HepG2 (cell line): Measurements from ENCODE around the gene MTUS2. TPM values are rescaled to one million over a fixed set of nuclear protein-coding genes. Genes with fewer than 3 reads are reported as not detected.
A peak's percentile ranks its signal among the peaks of the same experiment; 100 is the strongest.

Experiments
- ATAC-seq: fragments of 200-7000 bp; cut with Tn5 transposase; 3 replicates; pipeline ENCODE4 v1.9.1; 2020; ENCODE audit warnings: mild to moderate bottlenecking, moderate library complexity
- BruUV-seq: library from RNA; stranded (reverse); fragments of 400-500 nt; replicated peaks from 2 replicates; lab custom pipeline; 2021; lab: Mats Ljungman, UMichigan
- CTCF ChIA-PET: fragments of 300-600 bp; formaldehyde crosslinking; extraction: SDS; loops from one replicate; lab custom pipeline; 2021; ENCODE audit warnings: low total read pairs, inconsistent platforms, low intra/inter-chr PET ratio; lab: Yijun Ruan, JAX
- POLR2A ChIA-PET: fragments of 350-600 bp; sonication (Branson Sonifier 250); formaldehyde crosslinking; loops from one replicate; lab custom pipeline; 2020; ENCODE audit warnings: antibody characterized with exemption, inconsistent platforms; lab: Yijun Ruan, JAX
- DNase-seq: peaks from one replicate; pipeline ENCODE4 v3.0.0-alpha.2; 2015; ENCODE audit warnings: low spot score
- FAIRE-seq: peaks from 3 replicates; lab custom pipeline; 2011; peaks lifted over from hg19 to GRCh38; lab: Jason Lieb, UNC
- H2AFZ ChIP-seq: one replicate; pipeline ENCODE4 v1.6.1; 2011; ENCODE audit warnings: low read length, inconsistent platforms
- H3K27ac ChIP-seq: fragments of 300-600 bp; 3 replicates; pipeline ENCODE4 v1.8.0; 2011; ENCODE audit warnings: mixed run types, mild to moderate bottlenecking, mixed read lengths, low read length, inconsistent platforms; ENCODE audit not compliant: insufficient read depth; ENCODE audit errors: extremely low read length
- H3K27me3 ChIP-seq, 2 experiments: fragments of 200-600 bp in 1 of 2; 2 replicates in 1 of 2; 3 replicates in 1 of 2; pipeline versions ENCODE4 v1.6.0 to v1.8.0; 2011; ENCODE audit warnings: low read length in 2 of 2, mild to moderate bottlenecking in 2 of 2, moderate library complexity in 2 of 2, inconsistent platforms in 1 of 2; ENCODE audit not compliant: insufficient read depth in 2 of 2, control insufficient read depth in 1 of 2
- H3K36me3 ChIP-seq, 2 experiments: fragments of 200-600 bp in 1 of 2; replicated peaks in 1 of 2; 2 replicates in 1 of 2; 3 replicates in 1 of 2; pipeline versions ENCODE4 v1.5.1 to v1.8.0; 2011; ENCODE audit warnings: low read length in 2 of 2, inconsistent platforms in 1 of 2; ENCODE audit not compliant: insufficient read depth in 2 of 2, control insufficient read depth in 1 of 2
- H3K4me1 ChIP-seq: 2 replicates; pipeline ENCODE4 v1.5.1; 2012; ENCODE audit warnings: low read length, inconsistent platforms; ENCODE audit not compliant: insufficient read depth
- H3K4me2 ChIP-seq: 2 replicates; pipeline ENCODE4 v1.6.0; 2011; ENCODE audit warnings: low read depth, low read length, inconsistent platforms
- H3K4me3 ChIP-seq, 3 experiments: fragments of 200-600 bp in 1 of 3; sonication (generic), shearing (Covaris generic) in 1 of 3; replicated peaks in 1 of 3; 2 replicates each; pipeline ENCODE4 v1.5.1; 2011 to 2016; ENCODE audit warnings: low read length in 3 of 3, inconsistent platforms in 2 of 3, low read depth in 2 of 3, mild to moderate bottlenecking in 2 of 3, control low read depth in 1 of 3, mixed read lengths in 1 of 3; ENCODE audit not compliant: insufficient read depth in 1 of 3
- H3K79me2 ChIP-seq: one replicate; pipeline ENCODE4 v1.6.1; 2011; ENCODE audit warnings: low read length, inconsistent platforms; ENCODE audit not compliant: insufficient read depth
- H3K9ac ChIP-seq: 2 replicates; pipeline ENCODE4 v1.6.0; 2011; ENCODE audit warnings: mild to moderate bottlenecking, low read depth, low read length, inconsistent platforms; ENCODE audit not compliant: insufficient read depth
- H3K9me3 ChIP-seq: 2 replicates; pipeline ENCODE4 v1.5.1; 2012; ENCODE audit warnings: mild to moderate bottlenecking, low read length
- H4K20me1 ChIP-seq: 2 replicates; pipeline ENCODE4 v1.6.0; 2011; ENCODE audit warnings: inconsistent platforms, mild to moderate bottlenecking, low read length, moderate library complexity; ENCODE audit not compliant: insufficient read depth
- ARNT2 ChIP-seq: sonication (generic); formaldehyde crosslinking; IDR thresholded peaks from 2 replicates; pipeline ENCODE4 v1.8.0; 2022; ENCODE audit warnings: mild to moderate bottlenecking, low read depth, missing genetic modification reagents, moderate library complexity
- GATAD2A ChIP-seq: IDR thresholded peaks from 2 replicates; pipeline ENCODE4 v1.6.1; 2016
- GTF2F1 ChIP-seq: fragments of 150-350 bp; IDR thresholded peaks from 2 replicates; pipeline ENCODE4 v1.6.1; 2014; ENCODE audit warnings: low read length
- KAT2B ChIP-seq: fragments of 150-350 bp; IDR thresholded peaks from 2 replicates; pipeline ENCODE4 v1.6.1; 2014; ENCODE audit warnings: low read depth, low read length, borderline replicate concordance
- KDM3A ChIP-seq: IDR thresholded peaks from 2 replicates; pipeline ENCODE4 v1.6.1; 2018; ENCODE audit warnings: low read depth, missing compliant biosample characterization
- NFIC ChIP-seq: IDR thresholded peaks from 2 replicates; pipeline ENCODE4 v1.6.1; 2012; ENCODE audit warnings: mild to moderate bottlenecking, low read length, inconsistent platforms
- SP140L ChIP-seq: sonication (generic); formaldehyde crosslinking; IDR thresholded peaks from 2 replicates; pipeline ENCODE4 v1.4.0; 2020; ENCODE audit warnings: missing genetic modification reagents, borderline replicate concordance
- TBL1XR1 ChIP-seq: fragments of 150-350 bp; IDR thresholded peaks from 2 replicates; pipeline ENCODE4 v1.6.1; 2014; ENCODE audit warnings: borderline replicate concordance, low read length; ENCODE audit not compliant: partially characterized antibody
- ZC3H13 ChIP-seq: sonication (generic); formaldehyde crosslinking; IDR thresholded peaks from 2 replicates; pipeline ENCODE4 v1.8.1; 2023; ENCODE audit warnings: mild to moderate bottlenecking, missing genetic modification reagents, moderate library complexity
- ZNF180 ChIP-seq: sonication (generic); formaldehyde crosslinking; IDR thresholded peaks from 2 replicates; pipeline ENCODE4 v1.4.0; 2020; ENCODE audit warnings: low read depth, missing genetic modification reagents, borderline replicate concordance
- ZNF260 ChIP-seq: sonication (generic); formaldehyde crosslinking; IDR thresholded peaks from 2 replicates; pipeline ENCODE4 v1.4.0; 2020; ENCODE audit warnings: missing genetic modification reagents, low read depth, mild to moderate bottlenecking, borderline replicate concordance
- ZNF549 ChIP-seq: sonication (generic); formaldehyde crosslinking; IDR thresholded peaks from 2 replicates; pipeline ENCODE4 v1.5.0; 2020; ENCODE audit warnings: missing genetic modification reagents
- WGBS: methylation state at CpG from one replicate; pipeline ENCODE4 v1.1.6; 2017; ENCODE audit warnings: low lambda C conversion rate; 5-methylcytosine and 5-hydroxymethylcytosine counted together
- in situ Hi-C: cut with HindIII; loops from 2 replicates; pipeline ENCODE4 v1.10.0; 2017; ENCODE audit warnings: low pct_unique_long_range_greater_than_20kb; ENCODE audit not compliant: extremely low pct_ligation_motif_present
- intact Hi-C: fragments of 100-400 bp; cut with micrococcal nuclease; formaldehyde crosslinking; loops from one replicate; pipeline ENCODE4 v1.10.0; 2022; ENCODE audit not compliant: unreplicated experiment
- polyA plus RNA-seq, 8 experiments: library from polyadenylated mRNA; depleted of rRNA in 3 of 8; stranded (reverse) in 7 of 8; unstranded in 1 of 8; fragments of >200 nt; fragmentation: Illumina TruSeq in 4 of 8; extraction: Trizol in 4 of 8; gene quantifications; 2 replicates each; pipeline versions ENCODE4 v1.2.1 to v1.2.3, GENCODE V29; 2011 to 2016; ENCODE audit warnings: low read depth in 4 of 8, missing spikeins in 1 of 8, mixed read lengths in 1 of 8; ENCODE audit not compliant: insufficient read depth in 1 of 8
- total RNA-seq, 5 experiments: library from RNA; depleted of rRNA; stranded (reverse); fragments of >200 nt; fragmentation: Illumina TruSeq; extraction: Trizol; gene quantifications; 2 replicates each; pipeline ENCODE4 v1.2.3, GENCODE V29; 2016; ENCODE audit warnings: low read depth in 1 of 5
- TF ChIP-seq, protein P1 (sequence below): sonication (generic); formaldehyde crosslinking; IDR thresholded peaks from 2 replicates; pipeline ENCODE4 v1.9.0; 2022; ENCODE audit warnings: low read depth, missing genetic modification reagents
- TF ChIP-seq, protein P2 (sequence below): sonication (generic); formaldehyde crosslinking; IDR thresholded peaks from 2 replicates; pipeline ENCODE4 v1.4.0; 2020; ENCODE audit warnings: mild to moderate bottlenecking, missing genetic modification reagents
- TF ChIP-seq, protein P3 (sequence below): fragments of 450-650 bp; IDR thresholded peaks from 2 replicates; pipeline ENCODE4 v1.6.1; 2016
- TF ChIP-seq, protein P4 (sequence below): sonication (generic); formaldehyde crosslinking; IDR thresholded peaks from 2 replicates; pipeline ENCODE4 v1.4.0; 2020; ENCODE audit warnings: missing genetic modification reagents

MTUS2 gene
- total and polyA plus RNA-seq, 2 of the 13 experiments (the other 11 are each of a cell fraction or from before 2014, with no cell fraction given): not detected

DNA sequence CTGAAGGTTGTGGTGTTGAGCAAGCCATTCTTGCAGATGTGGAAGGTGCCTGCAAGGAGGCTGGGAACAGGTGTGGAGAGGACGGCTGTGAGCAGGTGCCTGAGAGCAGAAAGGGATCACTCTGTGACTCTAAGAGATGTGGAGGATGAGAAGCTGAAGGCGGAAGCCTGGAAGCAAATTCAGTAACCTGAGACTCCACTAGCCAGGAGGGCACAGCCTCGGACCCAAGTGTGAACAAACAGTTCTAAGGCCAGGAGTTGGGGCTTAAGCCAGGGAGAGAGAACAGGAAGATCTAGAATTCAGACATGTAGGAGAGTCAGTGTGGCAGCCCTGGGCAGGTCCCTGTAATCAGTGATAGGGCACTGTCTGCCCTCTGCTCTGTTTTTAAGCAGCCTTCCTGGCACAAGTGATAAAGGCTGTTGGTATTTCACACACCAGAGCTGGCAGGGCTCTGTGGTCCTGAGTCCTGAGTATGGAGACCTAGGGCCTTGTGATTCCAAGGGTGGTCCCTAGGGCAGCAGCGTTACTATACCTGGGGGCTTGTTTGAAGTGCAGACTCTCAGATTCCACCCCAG is 644.1 kb downstream of the MTUS2 start:
- H4K20me1 ChIP-seq: no peaks in the 10 kb centered on the region
- DNase-seq (no peak), FAIRE-seq (no peak), ATAC-seq (no peak)
- no peaks in the 10 kb centered on the region for H3K27me3 ChIP-seq
- H3K79me2 ChIP-seq: no peaks in the 10 kb centered on the region
- intact Hi-C loops: no loop called here
- no peaks in the 10 kb centered on the region for H3K4me1 ChIP-seq
- ChIA-PET POLR2A (no interaction called here), CTCF (no interaction called here)
- H3K27ac ChIP-seq: no peak overlapping the region
- H3K36me3 ChIP-seq: no peaks in the 10 kb centered on the region
- H2AFZ ChIP-seq: no peak overlapping the region
- H3K4me3 ChIP-seq: no peak overlapping the region
- no peak overlapping the region for H3K9ac ChIP-seq
- H3K4me2 ChIP-seq: no peak overlapping the region
- BruUV-seq: no TSS peak
- 13% methylated on average over 4 of the region's 4 CpGs for WGBS
- in situ Hi-C loops: no loop called here
- TF ChIP-seq ZNF180 (no peak), NFIC (no peak)
- TF ChIP-seq, protein P1, sequence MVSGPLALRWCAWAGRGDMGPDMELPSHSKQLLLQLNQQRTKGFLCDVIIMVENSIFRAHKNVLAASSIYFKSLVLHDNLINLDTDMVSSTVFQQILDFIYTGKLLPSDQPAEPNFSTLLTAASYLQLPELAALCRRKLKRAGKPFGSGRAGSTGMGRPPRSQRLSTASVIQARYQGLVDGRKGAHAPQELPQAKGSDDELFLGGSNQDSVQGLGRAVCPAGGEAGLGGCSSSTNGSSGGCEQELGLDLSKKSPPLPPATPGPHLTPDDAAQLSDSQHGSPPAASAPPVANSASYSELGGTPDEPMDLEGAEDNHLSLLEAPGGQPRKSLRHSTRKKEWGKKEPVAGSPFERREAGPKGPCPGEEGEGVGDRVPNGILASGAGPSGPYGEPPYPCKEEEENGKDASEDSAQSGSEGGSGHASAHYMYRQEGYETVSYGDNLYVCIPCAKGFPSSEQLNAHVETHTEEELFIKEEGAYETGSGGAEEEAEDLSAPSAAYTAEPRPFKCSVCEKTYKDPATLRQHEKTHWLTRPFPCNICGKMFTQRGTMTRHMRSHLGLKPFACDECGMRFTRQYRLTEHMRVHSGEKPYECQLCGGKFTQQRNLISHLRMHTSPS (CRISPR knock-in tag): no peak
- TF ChIP-seq, protein P2, sequence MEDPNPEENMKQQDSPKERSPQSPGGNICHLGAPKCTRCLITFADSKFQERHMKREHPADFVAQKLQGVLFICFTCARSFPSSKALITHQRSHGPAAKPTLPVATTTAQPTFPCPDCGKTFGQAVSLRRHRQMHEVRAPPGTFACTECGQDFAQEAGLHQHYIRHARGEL: no peak
- no peaks in the 10 kb centered on the region for H3K9me3 ChIP-seq

DNA sequence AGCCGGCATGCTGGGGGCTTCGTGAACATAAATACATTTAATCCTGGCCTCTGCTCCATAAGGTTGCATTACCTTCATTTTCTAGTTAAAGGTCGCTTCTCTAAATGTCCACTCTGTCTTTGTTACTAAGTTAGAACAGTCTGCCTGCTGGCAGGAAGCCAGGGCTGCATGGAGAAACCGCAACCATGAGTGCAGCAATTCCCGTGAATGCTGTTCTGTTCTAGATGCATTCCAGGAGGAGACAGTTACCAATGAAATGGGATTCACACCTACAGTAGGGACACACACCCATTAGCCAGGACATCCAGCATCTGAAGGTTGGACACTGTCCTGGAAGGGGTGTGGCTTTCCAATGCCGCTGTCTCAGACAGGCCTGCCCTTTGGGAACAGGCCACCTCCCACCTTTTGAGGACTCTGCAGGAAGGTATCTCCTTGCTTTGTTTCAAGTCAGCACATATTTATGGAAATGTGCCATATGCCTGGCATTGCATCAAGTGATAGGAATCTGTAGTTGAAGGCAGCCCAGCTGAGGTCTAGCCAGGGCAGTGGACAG is 645.7 kb downstream of the MTUS2 start:
- 0% methylated on average over 3 of the region's 6 CpGs for WGBS
- in situ Hi-C loops: no loop called here
- Histone ChIP-seq H3K4me3 (no peak overlapping the region), H3K4me1 (no peaks in the 10 kb centered on the region), H3K36me3 (no peaks in the 10 kb centered on the region), H3K9me3 (no peaks in the 10 kb centered on the region), H2AFZ (no peak overlapping the region), H3K79me2 (no peaks in the 10 kb centered on the region), H3K4me2 (no peak overlapping the region), H3K27ac (no peak overlapping the region), H3K27me3 (no peaks in the 10 kb centered on the region), H4K20me1 (no peaks in the 10 kb centered on the region), H3K9ac (no peak overlapping the region)
- FAIRE-seq: no peak
- TF ChIP-seq, protein P3, sequence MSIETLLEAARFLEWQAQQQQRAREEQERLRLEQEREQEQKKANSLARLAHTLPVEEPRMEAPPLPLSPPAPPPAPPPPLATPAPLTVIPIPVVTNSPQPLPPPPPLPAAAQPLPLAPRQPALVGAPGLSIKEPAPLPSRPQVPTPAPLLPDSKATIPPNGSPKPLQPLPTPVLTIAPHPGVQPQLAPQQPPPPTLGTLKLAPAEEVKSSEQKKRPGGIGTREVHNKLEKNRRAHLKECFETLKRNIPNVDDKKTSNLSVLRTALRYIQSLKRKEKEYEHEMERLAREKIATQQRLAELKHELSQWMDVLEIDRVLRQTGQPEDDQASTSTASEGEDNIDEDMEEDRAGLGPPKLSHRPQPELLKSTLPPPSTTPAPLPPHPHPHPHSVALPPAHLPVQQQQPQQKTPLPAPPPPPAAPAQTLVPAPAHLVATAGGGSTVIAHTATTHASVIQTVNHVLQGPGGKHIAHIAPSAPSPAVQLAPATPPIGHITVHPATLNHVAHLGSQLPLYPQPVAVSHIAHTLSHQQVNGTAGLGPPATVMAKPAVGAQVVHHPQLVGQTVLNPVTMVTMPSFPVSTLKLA: no peak
- TF ChIP-seq, protein P4, sequence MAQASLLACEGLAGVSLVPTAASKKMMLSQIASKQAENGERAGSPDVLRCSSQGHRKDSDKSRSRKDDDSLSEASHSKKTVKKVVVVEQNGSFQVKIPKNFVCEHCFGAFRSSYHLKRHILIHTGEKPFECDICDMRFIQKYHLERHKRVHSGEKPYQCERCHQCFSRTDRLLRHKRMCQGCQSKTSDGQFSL (CRISPR knock-in tag): no peak
- no peak for TF ChIP-seq SP140L
- TF ChIP-seq KDM3A (CRISPR knock-in tag): no peak
- no peak for TF ChIP-seq TBL1XR1
- TF ChIP-seq ARNT2 (CRISPR knock-in tag): no peak
- TF ChIP-seq GATAD2A (CRISPR knock-in tag): no peak
- no peak for TF ChIP-seq KAT2B
- TF ChIP-seq ZNF549 (CRISPR knock-in tag): no peak
- TF ChIP-seq GTF2F1: no peak
- no peak for TF ChIP-seq ZC3H13 (CRISPR knock-in tag)
- TF ChIP-seq ZNF260 (CRISPR knock-in tag): no peak
- POLR2A ChIA-PET: no interaction called here
- no peak; the same call in 2 of the 3 replicates for ATAC-seq
- intact Hi-C loops: no loop called here
- CTCF ChIA-PET: no interaction called here
- peak; percentile 35 for DNase-seq
- no TSS peak for BruUV-seq
